SU-DHL-6 (cell line): ENCODE results near the gene WNT7B.

Source experiments
- H2AFZ ChIP-seq: fragments of 200-600 bp; sonication (generic); 2 replicates; pipeline ENCODE4 v1.6.1; 2014; ENCODE audit warnings: low read depth, mild to moderate bottlenecking, moderate library complexity, mixed read lengths, antibody characterized with exemption, low read length; ENCODE audit not compliant: severe bottlenecking
- H3F3A ChIP-seq: fragments of 200-600 bp; shearing (Covaris generic); 2 replicates; pipeline ENCODE4 v1.6.0; 2016; ENCODE audit warnings: antibody characterized with exemption, mild to moderate bottlenecking; ENCODE audit not compliant: insufficient read depth
- H3K27ac ChIP-seq: fragments of 200-600 bp; sonication (generic); 2 replicates; pipeline ENCODE4 v1.5.1; 2016; ENCODE audit warnings: low read depth, mild to moderate bottlenecking, low read length, moderate library complexity, mixed read lengths
- H3K27me3 ChIP-seq: fragments of 200-600 bp; sonication (generic), shearing (Covaris generic); 2 replicates; pipeline ENCODE4 v1.6.0; 2014; ENCODE audit warnings: mild to moderate bottlenecking, low read length
- H3K36me3 ChIP-seq: fragments of 200-600 bp; sonication (generic); 2 replicates; pipeline ENCODE4 v1.6.1; 2014; ENCODE audit warnings: mild to moderate bottlenecking, low read length, mixed read lengths
- H3K4me2 ChIP-seq: fragments of 300-600, 200-600 bp; shearing (Covaris generic), sonication (generic); 2 replicates; pipeline ENCODE4 v1.6.0; 2014; ENCODE audit warnings: low read length, low read depth, mild to moderate bottlenecking; ENCODE audit not compliant: poor library complexity, severe bottlenecking
- H3K4me3 ChIP-seq: fragments of 200-600 bp; sonication (generic); 2 replicates; pipeline ENCODE4 v1.5.1; 2014; ENCODE audit warnings: antibody characterized with exemption, low read length, mild to moderate bottlenecking, mixed read lengths; ENCODE audit not compliant: insufficient read depth, poor library complexity, severe bottlenecking
- H3K79me2 ChIP-seq: fragments of 200-600 bp; sonication (generic); 2 replicates; pipeline ENCODE4 v1.6.1; 2014; ENCODE audit warnings: mild to moderate bottlenecking, low read length, moderate library complexity; ENCODE audit not compliant: insufficient read depth
- H3K9ac ChIP-seq: fragments of 200-600 bp; sonication (generic); 2 replicates; pipeline ENCODE4 v1.7.0; 2014; ENCODE audit warnings: mild to moderate bottlenecking, low read length
- H3K9me2 ChIP-seq: fragments of 200-600 bp; sonication (generic); replicated peaks from 2 replicates; pipeline ENCODE4 v1.6.1; 2014; ENCODE audit warnings: low read length; ENCODE audit not compliant: insufficient read depth
- H3K9me3 ChIP-seq: fragments of 200-600 bp; sonication (generic); 2 replicates; pipeline ENCODE4 v1.6.1; 2014; ENCODE audit warnings: low read length, mixed read lengths; ENCODE audit not compliant: insufficient read depth
- H4K20me1 ChIP-seq: fragments of 200-600 bp; sonication (generic); 2 replicates; pipeline ENCODE4 v1.6.1; 2014; ENCODE audit warnings: low read depth, mild to moderate bottlenecking, antibody characterized with exemption, low read length, moderate library complexity, mixed read lengths
- EZH2phosphoT487 ChIP-seq: fragments of 200-600 bp; sonication (generic), shearing (Covaris generic); conservative IDR thresholded peaks from 2 replicates; pipeline ENCODE4 v1.6.1; 2018; ENCODE audit warnings: mild to moderate bottlenecking, antibody characterized with exemption, low read length, moderate library complexity, mixed read lengths
- TF ChIP-seq, protein P1 (sequence below): fragments of 200-600 bp; sonication (generic); IDR thresholded peaks from one replicate; pipeline ENCODE4 v1.5.1; 2017; ENCODE audit warnings: antibody characterized with exemption, mild to moderate bottlenecking, low read length, moderate library complexity; ENCODE audit not compliant: insufficient read depth, poor library complexity, severe bottlenecking

WNT7B gene

DNA sequence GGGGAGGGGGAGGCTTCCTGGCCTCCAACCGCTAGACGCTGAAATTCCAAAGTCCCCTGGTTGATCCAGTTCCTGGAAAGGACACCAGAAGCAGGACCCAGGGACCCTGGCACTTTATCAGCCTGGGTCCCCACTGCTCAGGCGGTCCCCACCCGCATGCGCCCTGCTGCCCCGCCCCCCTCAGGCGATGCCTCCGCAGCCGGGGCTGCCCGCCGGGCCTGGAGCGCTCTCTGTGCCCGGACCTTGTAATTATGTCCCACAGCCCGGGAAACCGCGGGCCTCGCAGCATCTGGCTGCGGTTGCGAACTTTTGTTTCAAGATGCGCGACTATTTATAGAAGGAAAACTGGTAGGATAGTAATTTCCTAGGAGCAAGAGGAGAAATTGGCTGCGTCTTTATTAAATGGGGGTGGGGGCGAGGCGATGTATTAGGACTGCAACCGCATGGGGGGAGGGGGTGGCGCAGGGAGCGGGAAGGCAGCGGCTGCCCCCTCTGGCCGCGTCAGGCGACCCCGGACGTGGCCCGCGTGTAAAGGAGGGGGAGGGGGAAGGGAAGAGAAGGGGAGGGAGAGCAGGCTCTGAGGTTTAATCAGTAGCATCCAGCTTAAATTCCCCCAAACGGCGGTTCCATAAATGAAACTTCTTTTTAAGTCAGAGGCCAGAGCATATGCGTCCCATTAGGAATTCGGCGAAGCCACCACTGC is 6.1 kb downstream of the WNT7B start:
- H3K27ac ChIP-seq, result no peak overlapping the region
- no peaks in the 10 kb centered on the region for H3K79me2 ChIP-seq
- H3K4me2 ChIP-seq, result no peak overlapping the region
- H4K20me1 ChIP-seq, result no peaks in the 10 kb centered on the region
- H2AFZ ChIP-seq, result no peak overlapping the region
- no peaks in the 10 kb centered on the region for H3K9me2 ChIP-seq
- H3K27me3 ChIP-seq, result no peaks in the 10 kb centered on the region
- H3K9me3 ChIP-seq, result no peaks in the 10 kb centered on the region
- H3K36me3 ChIP-seq, result no peaks in the 10 kb centered on the region
- TF ChIP-seq EZH2phosphoT487, result no peak
- TF ChIP-seq, protein P1, sequence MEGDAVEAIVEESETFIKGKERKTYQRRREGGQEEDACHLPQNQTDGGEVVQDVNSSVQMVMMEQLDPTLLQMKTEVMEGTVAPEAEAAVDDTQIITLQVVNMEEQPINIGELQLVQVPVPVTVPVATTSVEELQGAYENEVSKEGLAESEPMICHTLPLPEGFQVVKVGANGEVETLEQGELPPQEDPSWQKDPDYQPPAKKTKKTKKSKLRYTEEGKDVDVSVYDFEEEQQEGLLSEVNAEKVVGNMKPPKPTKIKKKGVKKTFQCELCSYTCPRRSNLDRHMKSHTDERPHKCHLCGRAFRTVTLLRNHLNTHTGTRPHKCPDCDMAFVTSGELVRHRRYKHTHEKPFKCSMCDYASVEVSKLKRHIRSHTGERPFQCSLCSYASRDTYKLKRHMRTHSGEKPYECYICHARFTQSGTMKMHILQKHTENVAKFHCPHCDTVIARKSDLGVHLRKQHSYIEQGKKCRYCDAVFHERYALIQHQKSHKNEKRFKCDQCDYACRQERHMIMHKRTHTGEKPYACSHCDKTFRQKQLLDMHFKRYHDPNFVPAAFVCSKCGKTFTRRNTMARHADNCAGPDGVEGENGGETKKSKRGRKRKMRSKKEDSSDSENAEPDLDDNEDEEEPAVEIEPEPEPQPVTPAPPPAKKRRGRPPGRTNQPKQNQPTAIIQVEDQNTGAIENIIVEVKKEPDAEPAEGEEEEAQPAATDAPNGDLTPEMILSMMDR, result no peak
- no peak overlapping the region for H3K4me3 ChIP-seq
- H3F3A ChIP-seq, result no peaks in the 10 kb centered on the region
- H3K9ac ChIP-seq, result no peak overlapping the region

DNA sequence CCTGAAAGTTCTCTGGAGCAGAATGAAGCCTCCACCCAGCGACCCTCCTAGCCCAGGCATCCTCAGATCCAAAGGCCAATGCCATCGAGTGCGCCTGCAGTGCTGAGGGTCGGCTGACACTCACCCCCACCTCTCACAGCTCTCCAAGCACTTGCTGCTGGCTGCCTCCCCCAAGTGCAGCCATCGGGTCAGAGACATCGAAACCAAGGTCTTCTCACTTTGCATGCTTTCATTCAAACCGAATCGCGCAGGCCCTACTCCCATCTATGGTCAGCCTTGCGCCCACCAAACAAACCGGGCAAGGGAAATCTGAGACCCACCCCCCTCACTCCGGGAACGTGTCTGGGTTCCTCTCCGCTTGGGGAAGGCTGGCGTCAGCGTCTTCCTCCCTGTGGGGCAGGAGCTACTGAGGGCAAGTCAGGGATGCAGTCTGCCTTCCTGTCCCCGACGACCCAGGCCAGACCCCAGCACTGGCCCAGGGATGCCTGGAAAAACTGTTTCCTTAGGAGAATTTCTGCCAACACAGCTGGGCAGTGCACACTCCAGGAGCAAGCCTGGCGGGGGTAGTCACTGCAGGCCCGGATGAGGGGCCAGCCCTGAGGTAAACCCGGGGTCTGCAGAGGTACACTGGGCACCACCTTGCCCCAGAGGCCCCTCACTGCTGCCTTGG is 7.0 kb downstream of the WNT7B start:
- H2AFZ ChIP-seq, result no peak overlapping the region
- H3K9me2 ChIP-seq, result no peaks in the 10 kb centered on the region
- H3K36me3 ChIP-seq, result no peaks in the 10 kb centered on the region
- H3K27ac ChIP-seq, result no peak overlapping the region
- H3K27me3 ChIP-seq, result no peaks in the 10 kb centered on the region
- H3K4me2 ChIP-seq, result no peak overlapping the region
- no peaks in the 10 kb centered on the region for H3K9me3 ChIP-seq
- H3K9ac ChIP-seq, result no peak overlapping the region
- no peak for TF ChIP-seq EZH2phosphoT487
- TF ChIP-seq, protein P1, result no peak
- no peak overlapping the region for H3K4me3 ChIP-seq
- H3K79me2 ChIP-seq, result no peaks in the 10 kb centered on the region
- no peaks in the 10 kb centered on the region for H4K20me1 ChIP-seq
- H3F3A ChIP-seq, result no peaks in the 10 kb centered on the region

DNA sequence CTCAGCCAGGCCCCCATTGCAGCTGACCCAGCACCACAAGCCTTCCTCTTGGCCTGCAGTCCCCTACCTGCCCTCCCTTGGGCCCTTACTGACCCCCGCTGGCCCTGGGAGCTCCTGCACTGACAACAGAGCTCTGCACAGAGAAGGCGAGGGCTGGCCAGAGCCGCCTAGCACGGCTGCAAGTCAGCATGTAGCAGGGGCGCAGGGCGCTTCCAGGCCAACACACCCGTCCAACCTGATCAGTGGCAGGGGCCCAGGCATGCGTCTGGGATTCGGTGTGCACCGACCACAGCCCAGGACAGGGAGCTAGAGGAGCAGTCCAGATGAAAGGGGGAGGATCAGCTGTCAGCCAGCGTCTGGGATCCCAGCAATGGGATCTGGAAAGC is 7.6 kb downstream of the WNT7B start:
- Histone ChIP-seq H4K20me1 (no peaks in the 10 kb centered on the region), H3K9me3 (no peaks in the 10 kb centered on the region), H3K9ac (no peak overlapping the region), H2AFZ (no peak overlapping the region), H3K79me2 (no peaks in the 10 kb centered on the region), H3K36me3 (no peaks in the 10 kb centered on the region), H3K27ac (no peak overlapping the region), H3K4me2 (no peak overlapping the region), H3K27me3 (no peaks in the 10 kb centered on the region), H3K4me3 (no peak overlapping the region), H3F3A (no peaks in the 10 kb centered on the region), H3K9me2 (no peaks in the 10 kb centered on the region)
- TF ChIP-seq EZH2phosphoT487, result no peak
- TF ChIP-seq, protein P1, result no peak
